WTC11 (cell line): Measurements from ENCODE around the gene SORCS1. TPM values are rescaled to one million over a fixed set of nuclear protein-coding genes. Genes with fewer than 3 reads are reported as not detected.
A peak's percentile ranks its signal among the peaks of the same experiment; 100 is the strongest.

Experiments used
- ATAC-seq: fragments of 200-7000 bp; cut with Tn5 transposase; 2 replicates; pipeline ENCODE4 v1.10.0; 2021; ENCODE audit warnings: mild to moderate bottlenecking, moderate library complexity
- CTCF ChIA-PET: fragments of 300-600 bp; sonication (Branson Sonifier 250); formaldehyde crosslinking; loops from one replicate; lab custom pipeline; 2021; ENCODE audit warnings: antibody characterized with exemption; lab: Charles Lee
- POLR2A ChIA-PET: fragments of 350-600 bp; sonication (Branson Sonifier 250); formaldehyde crosslinking; loops from one replicate; lab custom pipeline; 2021; ENCODE audit warnings: antibody characterized with exemption; lab: Charles Lee
- DNase-seq: peaks from one replicate; pipeline ENCODE4 v3.0.0; 2021; ENCODE audit warnings: low spot score
- H3K27ac Mint-ChIP-seq: 2 replicates; pipeline ENCODE4 v1.8.0; 2021; ENCODE audit warnings: mixed read lengths
- H3K27me3 Mint-ChIP-seq: 2 replicates; pipeline ENCODE4 v1.8.0; 2021; ENCODE audit warnings: low read depth, mild to moderate bottlenecking, moderate library complexity, mixed read lengths
- H3K36me3 Mint-ChIP-seq: 2 replicates; pipeline ENCODE4 v1.8.0; 2021; ENCODE audit warnings: mixed read lengths
- H3K4me1 Mint-ChIP-seq: 2 replicates; pipeline ENCODE4 v1.8.0; 2022; ENCODE audit warnings: mixed read lengths
- H3K4me3 Mint-ChIP-seq: 2 replicates; pipeline ENCODE4 v1.8.0; 2021; ENCODE audit warnings: mild to moderate bottlenecking, moderate library complexity, mixed read lengths
- H3K9me3 Mint-ChIP-seq: 2 replicates; pipeline ENCODE4 v1.8.0; 2021; ENCODE audit warnings: mixed read lengths
- ARID4B ChIP-seq: sonication (generic); formaldehyde crosslinking; IDR thresholded peaks from 2 replicates; pipeline ENCODE4 v1.8.0; 2023; ENCODE audit warnings: missing genetic modification reagents, mild to moderate bottlenecking, borderline replicate concordance
- ATF1 ChIP-seq: sonication (generic); formaldehyde crosslinking; IDR thresholded peaks from 2 replicates; pipeline ENCODE4 v1.8.1; 2023; ENCODE audit warnings: mild to moderate bottlenecking, moderate library complexity, missing genetic modification reagents
- ATF2 ChIP-seq: sonication (generic); formaldehyde crosslinking; IDR thresholded peaks from 2 replicates; pipeline ENCODE4 v1.8.1; 2022; ENCODE audit warnings: low read depth, missing genetic modification reagents, borderline replicate concordance
- ATF6 ChIP-seq: sonication (generic); formaldehyde crosslinking; IDR thresholded peaks from 2 replicates; pipeline ENCODE4 v1.8.1; 2023; ENCODE audit warnings: mild to moderate bottlenecking, missing genetic modification reagents
- E2F4 ChIP-seq: sonication (generic); formaldehyde crosslinking; IDR thresholded peaks from 2 replicates; pipeline ENCODE4 v1.8.1; 2022; ENCODE audit warnings: low read depth, mild to moderate bottlenecking, moderate library complexity, missing genetic modification reagents, borderline replicate concordance
- ERG ChIP-seq: fragments of 250-450 bp; sonication (Bioruptor Pico); IDR thresholded peaks from 2 replicates; pipeline ENCODE4 v1.8.0; 2021; ENCODE audit warnings: mild to moderate bottlenecking
- FOXJ3 ChIP-seq: sonication (generic); formaldehyde crosslinking; IDR thresholded peaks from 2 replicates; pipeline ENCODE4 v1.9.0; 2021; ENCODE audit warnings: missing genetic modification reagents, mild to moderate bottlenecking, borderline replicate concordance
- GABPB1 ChIP-seq: sonication (generic); formaldehyde crosslinking; IDR thresholded peaks from 2 replicates; pipeline ENCODE4 v1.8.1; 2023; ENCODE audit warnings: mild to moderate bottlenecking, missing genetic modification reagents
- HMGXB4 ChIP-seq: sonication (generic); formaldehyde crosslinking; IDR thresholded peaks from 2 replicates; pipeline ENCODE4 v1.8.1; 2023; ENCODE audit warnings: mild to moderate bottlenecking, moderate library complexity, missing genetic modification reagents
- NR3C1 ChIP-seq: sonication (generic); formaldehyde crosslinking; conservative IDR thresholded peaks from 2 replicates; pipeline ENCODE4 v1.8.1; 2023; ENCODE audit warnings: low read depth, mild to moderate bottlenecking, missing genetic modification reagents
- OVOL2 ChIP-seq: fragments of 250-450 bp; sonication (Bioruptor Pico); IDR thresholded peaks from 2 replicates; pipeline ENCODE4 v1.9.0; 2021; ENCODE audit warnings: mild to moderate bottlenecking, borderline replicate concordance
- SP1 ChIP-seq: sonication (generic); formaldehyde crosslinking; conservative IDR thresholded peaks from 2 replicates; pipeline ENCODE4 v1.8.1; 2022; ENCODE audit warnings: missing genetic modification reagents
- TP53 ChIP-seq: sonication (generic); formaldehyde crosslinking; IDR thresholded peaks from 2 replicates; pipeline ENCODE4 v1.8.1; 2023; ENCODE audit warnings: mild to moderate bottlenecking, missing genetic modification reagents
- USF2 ChIP-seq: sonication (generic); formaldehyde crosslinking; IDR thresholded peaks from 2 replicates; pipeline ENCODE4 v1.8.1; 2023; ENCODE audit warnings: mild to moderate bottlenecking, missing genetic modification reagents, moderate library complexity
- ZBTB21 ChIP-seq: sonication (generic); formaldehyde crosslinking; IDR thresholded peaks from 2 replicates; pipeline ENCODE4 v1.8.1; 2023; ENCODE audit warnings: mild to moderate bottlenecking, missing genetic modification reagents, borderline replicate concordance
- ZNF219 ChIP-seq: sonication (generic); formaldehyde crosslinking; IDR thresholded peaks from 2 replicates; pipeline ENCODE4 v1.8.0; 2023; ENCODE audit warnings: missing genetic modification reagents, mild to moderate bottlenecking, borderline replicate concordance
- ZNF281 ChIP-seq: sonication (generic); formaldehyde crosslinking; IDR thresholded peaks from 2 replicates; pipeline ENCODE4 v1.8.0; 2023; ENCODE audit warnings: mild to moderate bottlenecking, missing genetic modification reagents
- ZNF317 ChIP-seq: sonication (generic); formaldehyde crosslinking; IDR thresholded peaks from 2 replicates; pipeline ENCODE4 v1.8.1; 2023; ENCODE audit warnings: low read depth, mild to moderate bottlenecking, moderate library complexity, missing genetic modification reagents, borderline replicate concordance
- ZNF396 ChIP-seq: fragments of 250-450 bp; sonication (Bioruptor Pico); IDR thresholded peaks from 2 replicates; pipeline ENCODE4 v1.8.0; 2021; ENCODE audit warnings: mild to moderate bottlenecking, moderate library complexity, borderline replicate concordance
- total RNA-seq: library from RNA; stranded (reverse); gene quantifications from 3 replicates; pipeline ENCODE4 v1.2.3, GENCODE V29; 2021

Gene SORCS1
- total RNA-seq, 1 experiment from 2014 or later = 3.3 TPM

- TF ChIP-seq E2F4 (CRISPR knock-in tag) (no peak), ZNF281 (CRISPR knock-in tag) (no peak), ATF2 (CRISPR knock-in tag) (no peak), ZNF219 (no peak), ZNF396 (CRISPR knock-in tag) (no peak), ATF1 (CRISPR knock-in tag) (no peak), NR3C1 (CRISPR knock-in tag) (no peak), ZBTB21 (CRISPR knock-in tag) (no peak), ARID4B (CRISPR knock-in tag) (no peak)
Measured at GRCh38 chr10:106917452-106918055, 247.0 kb downstream of the SORCS1 start (continued).

GRCh38 chr10:106914016-106914415, 250.5 kb downstream of the SORCS1 start:
- peak overlapping the region; percentile 41 for H3K4me3 Mint-ChIP-seq
- peaks cover 64% of the 10 kb centered on the region for H3K4me1 Mint-ChIP-seq
- POLR2A ChIA-PET = no interaction called here
- H3K27ac Mint-ChIP-seq = peak overlapping the region; percentile 85; the same call in 1 of the 2 replicates
- H3K9me3 Mint-ChIP-seq = no peaks in the 10 kb centered on the region
- CTCF ChIA-PET = no interaction called here
- ATAC-seq = no peak
- DNase-seq = no peak
- no peaks in the 10 kb centered on the region for H3K36me3 Mint-ChIP-seq
- H3K27me3 Mint-ChIP-seq = peaks cover 27% of the 10 kb centered on the region
- no peak for TF ChIP-seq ATF6 (CRISPR knock-in tag)
- TF ChIP-seq ZNF317 (CRISPR knock-in tag) = no peak
- TF ChIP-seq GABPB1 = no peak
- TF ChIP-seq USF2 = no peak
- no peak for TF ChIP-seq FOXJ3 (CRISPR knock-in tag)
- TF ChIP-seq SP1 = no peak
- TF ChIP-seq TP53 (CRISPR knock-in tag) = no peak
- TF ChIP-seq HMGXB4 (CRISPR knock-in tag) = no peak
- no peak for TF ChIP-seq OVOL2
- TF ChIP-seq ERG (CRISPR knock-in tag) = no peak
